HG02870 (cell line): ENCODE results near the gene TEDC2.

Experiments used
- ATAC-seq: cut with Tn5 transposase; IDR thresholded peaks from one replicate; pipeline ENCODE4 v1.9.1; 2021; ENCODE audit warnings: mild to moderate bottlenecking, moderate library complexity; ENCODE audit not compliant: unreplicated experiment

The TEDC2 gene

DNA sequence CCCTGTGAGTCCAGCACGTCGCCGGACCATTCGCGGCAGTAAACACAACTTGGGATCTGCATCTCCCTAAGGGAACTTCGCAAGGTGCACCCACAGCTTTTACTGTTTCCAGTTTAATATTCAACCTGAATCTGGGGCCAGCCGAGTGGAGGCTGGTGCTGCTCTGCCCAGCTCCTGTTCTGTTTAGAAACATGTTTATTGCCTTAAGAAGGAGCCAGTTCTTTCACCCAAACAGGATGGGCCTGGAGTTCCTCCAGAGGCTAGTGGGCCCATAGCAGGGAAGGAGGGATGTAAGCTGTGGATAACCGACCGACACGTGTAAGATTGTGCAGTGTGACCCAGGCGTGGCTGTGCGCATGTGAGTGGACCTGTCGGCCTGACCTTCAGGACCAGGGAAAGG lies 32.4 kb downstream of the TEDC2 start:
- ATAC-seq: no peak

GRCh38 chr16:2493605-2494004 lies 33.7 kb downstream of the TEDC2 start:
- ATAC-seq: no peak

DNA sequence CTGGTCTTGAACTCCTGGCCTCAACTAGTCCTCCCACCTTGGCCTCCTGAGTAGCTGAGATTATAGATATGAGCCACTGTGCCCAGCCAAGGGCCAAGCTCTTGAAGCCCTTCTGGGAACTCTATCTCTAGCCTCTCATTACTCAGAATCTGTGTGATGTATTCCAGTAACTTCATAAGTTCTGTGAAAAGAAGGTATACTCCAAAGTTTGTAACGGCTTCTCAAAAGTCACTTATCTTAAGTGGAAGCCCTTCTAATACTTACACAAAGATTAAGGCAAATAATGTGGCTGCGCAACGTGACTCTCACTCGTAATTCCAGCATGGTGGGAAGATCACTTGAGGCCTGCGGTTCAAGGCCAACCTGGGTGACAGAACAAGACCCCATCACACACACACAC lies 34.7 kb downstream of the TEDC2 start:
- no peak for ATAC-seq

DNA sequence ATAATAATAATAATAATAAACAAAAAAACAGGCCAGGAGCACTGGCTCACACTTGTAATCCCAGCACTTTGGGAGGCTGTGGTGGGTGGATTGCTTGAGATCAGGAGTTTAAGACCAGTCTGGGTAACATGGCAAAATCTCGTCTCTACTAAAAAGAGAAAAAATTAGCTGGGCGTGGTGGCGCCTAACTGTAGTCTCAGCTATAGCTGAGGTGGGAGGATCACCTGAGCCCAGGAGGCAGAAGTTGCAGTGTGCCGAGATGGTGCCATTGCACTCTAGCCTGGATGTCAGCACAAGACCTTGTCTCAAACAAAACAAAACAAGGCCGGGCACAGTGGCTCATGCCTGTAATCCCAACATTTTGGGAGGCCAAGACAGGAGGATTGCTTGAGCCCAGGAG lies 35.1 kb downstream of the TEDC2 start:
- ATAC-seq: no peak

DNA sequence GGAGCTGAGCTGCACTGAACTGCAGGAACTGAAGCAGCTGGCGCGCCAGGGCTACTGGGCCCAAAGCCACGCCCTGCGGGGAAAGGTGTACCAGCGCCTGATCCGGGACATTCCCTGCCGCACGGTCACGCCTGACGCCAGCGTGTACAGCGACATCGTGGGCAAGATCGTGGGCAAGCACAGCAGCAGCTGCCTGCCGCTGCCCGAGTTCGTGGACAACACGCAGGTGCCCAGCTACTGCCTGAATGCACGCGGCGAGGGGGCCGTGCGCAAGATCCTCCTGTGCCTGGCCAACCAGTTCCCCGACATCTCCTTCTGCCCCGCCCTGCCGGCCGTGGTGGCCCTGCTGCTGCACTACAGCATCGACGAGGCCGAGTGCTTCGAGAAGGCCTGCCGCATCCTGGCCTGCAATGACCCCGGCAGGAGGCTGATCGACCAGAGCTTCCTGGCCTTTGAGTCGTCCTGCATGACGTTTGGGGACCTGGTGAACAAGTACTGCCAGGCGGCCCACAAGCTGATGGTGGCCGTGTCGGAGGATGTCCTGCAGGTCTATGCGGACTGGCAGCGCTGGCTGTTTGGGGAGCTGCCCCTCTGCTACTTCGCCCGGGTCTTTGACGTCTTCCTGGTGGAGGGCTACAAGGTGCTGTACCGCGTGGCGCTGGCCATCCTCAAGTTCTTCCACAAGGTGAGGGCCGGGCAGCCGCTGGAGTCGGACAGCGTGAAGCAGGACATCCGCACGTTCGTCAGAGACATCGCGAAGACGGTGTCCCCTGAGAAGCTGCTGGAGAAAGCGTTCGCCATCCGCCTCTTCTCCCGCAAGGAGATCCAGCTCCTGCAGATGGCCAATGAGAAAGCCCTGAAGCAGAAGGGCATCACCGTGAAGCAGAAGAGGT lies 36.6 kb downstream of the TEDC2 start:
- ATAC-seq: no peak

GRCh38 chr16:2497116-2497630 lies 37.3 kb downstream of the TEDC2 start:
- ATAC-seq: no peak

- ATAC-seq: no peak
Measured at GRCh38 chr16:2497695-2498484, 38.0 kb downstream of the TEDC2 start.

DNA sequence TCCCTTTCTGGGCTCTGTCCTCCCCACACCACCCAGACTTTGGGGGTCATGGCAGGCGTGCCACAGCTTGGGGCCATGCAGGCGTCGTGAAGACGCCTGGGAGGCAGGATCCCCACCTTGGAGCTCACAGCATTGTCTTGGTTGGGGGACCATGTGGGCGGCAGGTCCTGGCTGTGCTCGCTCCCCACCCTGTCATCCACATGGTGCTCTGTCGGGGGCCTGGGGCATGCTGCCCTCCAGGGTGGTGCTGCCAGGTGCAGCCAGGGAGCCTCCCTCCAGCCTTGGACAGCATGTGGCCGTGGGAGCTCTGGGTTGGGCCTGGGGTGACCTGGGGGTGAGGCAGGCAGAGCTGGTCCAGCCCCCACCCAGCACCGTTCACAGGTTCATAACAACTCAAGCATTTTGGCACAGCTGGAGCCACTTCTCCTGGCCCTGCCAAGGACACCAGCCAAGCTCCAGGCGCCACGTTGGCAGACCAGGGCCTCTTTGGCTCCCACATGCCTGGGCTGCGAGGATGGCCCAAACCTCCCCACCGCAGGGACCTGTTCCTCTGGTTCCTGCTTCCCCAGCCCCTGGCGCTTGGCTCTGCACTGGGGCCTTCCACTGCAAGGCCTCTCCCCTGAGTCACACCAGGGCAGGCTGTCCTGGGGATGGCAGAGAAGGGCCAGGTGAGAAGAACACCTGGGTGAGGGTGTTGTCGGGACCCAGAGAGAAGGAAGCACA lies 38.8 kb downstream of the TEDC2 start:
- ATAC-seq: no peak

DNA sequence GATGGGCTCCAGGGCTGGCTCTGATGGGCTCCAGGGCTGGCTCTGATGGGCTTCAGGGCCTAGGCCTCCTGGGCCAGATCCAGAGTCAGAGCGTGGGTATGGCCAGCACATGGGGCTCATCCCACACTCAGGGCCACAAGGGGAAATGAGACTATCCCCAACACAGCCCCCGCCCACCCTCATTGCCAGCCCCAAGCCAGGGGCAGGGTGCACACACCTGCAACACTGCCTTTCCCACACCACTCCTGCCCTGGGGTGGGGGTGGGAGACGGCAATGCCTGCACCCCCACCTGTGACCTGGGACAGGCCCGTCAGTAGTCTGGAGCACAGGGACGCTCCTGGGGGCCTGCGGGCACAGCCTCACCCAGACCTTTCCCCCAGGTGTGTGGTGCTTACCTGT lies 39.5 kb downstream of the TEDC2 start:
- ATAC-seq: no peak

DNA sequence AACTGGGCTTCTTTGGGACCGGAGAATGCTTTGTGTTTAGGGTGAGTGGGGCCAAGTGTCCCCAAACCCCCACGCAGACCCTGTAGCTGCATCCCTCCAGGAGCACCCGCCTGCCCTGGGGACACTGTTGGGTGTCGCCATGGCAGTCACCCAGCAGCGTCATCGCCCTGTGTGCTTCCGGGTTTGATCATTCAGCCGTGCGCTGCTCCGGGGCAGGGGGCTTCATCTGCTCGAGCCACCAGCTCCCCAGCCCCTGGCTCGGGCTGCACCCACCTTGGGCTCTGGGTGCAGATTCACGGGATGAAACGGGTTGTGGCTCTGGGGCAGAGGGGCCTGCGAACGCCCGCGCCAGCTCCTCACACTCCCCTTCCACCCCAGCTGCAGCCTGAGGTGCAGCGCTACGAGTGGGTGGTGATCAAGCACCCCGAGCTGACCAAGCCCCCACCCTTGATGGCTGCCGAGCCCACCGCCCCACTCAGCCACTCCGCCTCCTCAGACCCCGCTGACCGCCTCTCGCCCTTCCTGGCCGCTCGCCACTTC lies 40.1 kb downstream of the TEDC2 start:
- ATAC-seq: no peak

DNA sequence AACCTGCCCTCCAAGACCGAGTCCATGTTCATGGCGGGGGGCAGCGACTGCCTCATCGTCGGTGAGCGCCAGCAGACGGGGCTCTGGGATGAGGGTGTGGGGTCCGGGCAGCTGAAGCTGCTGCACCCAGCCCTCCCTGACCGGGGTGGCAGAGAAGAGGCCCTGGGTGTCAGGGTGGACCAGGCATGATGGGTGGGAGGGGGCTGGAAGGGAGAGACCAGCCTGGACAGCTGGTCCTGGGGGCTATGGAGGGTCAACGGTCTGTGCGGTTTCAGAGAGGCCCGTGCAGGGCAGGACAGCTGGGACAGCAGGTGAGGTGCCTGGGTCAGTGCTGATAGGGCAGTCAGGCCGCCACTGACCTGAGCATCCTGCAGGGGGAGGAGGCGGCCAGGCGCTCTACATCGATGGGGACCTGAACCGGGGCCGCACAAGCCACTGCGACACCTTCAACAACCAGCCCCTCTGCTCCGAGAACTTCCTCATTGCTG lies 40.6 kb downstream of the TEDC2 start:
- ATAC-seq: no peak

- ATAC-seq: peak; percentile 53
Measured at GRCh38 chr16:2500918-2501750, 41.2 kb downstream of the TEDC2 start.

- no peak for ATAC-seq
Measured at GRCh38 chr16:2501946-2502895, 42.3 kb downstream of the TEDC2 start.

DNA sequence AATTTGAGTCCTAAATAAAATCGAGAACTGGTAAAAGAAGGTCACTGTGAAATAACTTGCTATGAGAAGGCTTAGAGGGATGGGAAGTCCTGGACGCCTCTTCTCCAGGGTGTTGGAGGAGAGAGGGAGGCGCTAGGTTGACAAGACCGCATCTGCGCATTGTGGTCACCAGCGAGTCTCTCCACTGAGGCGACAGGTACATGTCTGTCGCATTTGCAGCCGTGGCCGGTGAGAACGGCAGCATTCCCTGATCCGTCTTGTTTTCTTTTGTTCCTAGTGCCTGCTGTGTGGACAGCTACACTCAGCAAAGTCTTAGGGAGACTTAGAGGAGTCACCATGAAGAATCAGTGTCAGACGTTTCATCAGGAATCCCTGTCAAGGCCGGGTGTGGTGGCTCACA lies 45.8 kb downstream of the TEDC2 start:
- ATAC-seq: no peak

DNA sequence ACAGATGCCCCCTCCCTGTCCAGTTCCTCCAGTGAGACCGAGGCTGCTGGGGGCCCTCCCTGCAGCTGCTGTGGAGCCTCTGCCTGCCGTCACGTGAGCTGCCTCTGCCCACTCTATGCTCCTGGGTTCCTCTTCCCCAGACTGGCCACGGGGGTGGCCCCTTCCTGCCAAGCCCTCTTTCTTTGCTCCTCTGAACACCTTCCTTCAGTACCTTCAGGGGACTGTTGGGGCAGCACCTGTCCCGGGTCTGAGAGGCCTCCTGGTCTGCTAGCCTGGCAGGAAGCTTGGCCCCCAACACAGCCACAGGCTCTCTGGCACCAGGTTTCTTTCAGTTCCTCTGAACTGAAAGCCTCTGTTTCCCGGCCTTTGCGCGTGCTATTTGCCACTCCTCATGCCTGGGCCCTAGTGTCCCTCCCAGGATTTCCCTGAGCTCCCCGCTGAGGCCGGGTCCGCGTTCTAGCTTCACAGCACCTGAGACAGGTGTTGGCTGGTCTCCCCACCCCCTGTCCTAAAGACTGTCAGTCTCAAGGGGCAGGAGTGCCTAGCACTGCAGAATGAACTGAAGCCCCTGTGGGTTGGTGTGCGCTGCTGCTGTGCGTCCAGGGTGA lies 47.2 kb downstream of the TEDC2 start:
- no peak for ATAC-seq

DNA sequence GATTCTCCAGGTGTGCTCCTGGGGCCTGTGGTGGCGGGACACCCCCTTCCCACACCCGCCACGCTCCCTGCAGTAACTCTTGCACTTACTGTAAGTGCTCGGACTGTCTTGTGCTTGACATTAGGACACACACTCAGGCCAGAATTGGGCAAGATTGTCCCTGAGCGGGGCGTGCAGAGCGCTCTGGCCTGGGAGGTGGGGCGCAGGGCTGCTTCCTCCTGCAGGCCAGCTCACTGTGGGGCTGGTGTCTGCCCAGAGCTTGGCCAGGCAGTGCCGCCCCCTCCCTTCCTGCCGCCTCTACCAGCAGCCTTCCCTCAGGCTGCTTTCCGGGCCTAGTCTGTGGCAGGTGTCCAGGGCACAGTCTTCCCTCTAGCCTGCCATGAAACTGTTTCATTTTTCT lies 47.8 kb downstream of the TEDC2 start:
- ATAC-seq: no peak

GRCh38 chr16:2508722-2509400 lies 49.0 kb downstream of the TEDC2 start:
- no peak for ATAC-seq
